HEK293T (cell line): ENCODE results near the gene NAP1L1.

Source experiments
- CTCF ChIA-PET: fragments of 350-600 bp; formaldehyde crosslinking; extraction: SDS; loops from one replicate; lab custom pipeline; 2021; ENCODE audit warnings: antibody characterized with exemption, inconsistent platforms; lab: Yijun Ruan, JAX
- POLR2A ChIA-PET: fragments of 350-600 bp; formaldehyde crosslinking; extraction: SDS; loops from one replicate; lab custom pipeline; 2020; ENCODE audit warnings: antibody characterized with exemption, inconsistent platforms; lab: Yijun Ruan, JAX
- DNase-seq: peaks from one replicate; pipeline ENCODE4 v3.0.0; 2012; ENCODE audit warnings: mixed read lengths; ENCODE audit errors: extremely low spot score
- ARNT ChIP-seq: fragments of 450-650 bp; IDR thresholded peaks from 2 replicates; pipeline ENCODE4 v1.6.1; 2017; ENCODE audit warnings: mild to moderate bottlenecking
- BHLHE40 ChIP-seq: fragments of 450-650 bp; IDR thresholded peaks from 2 replicates; pipeline ENCODE4 v1.6.1; 2016; ENCODE audit warnings: mild to moderate bottlenecking, moderate library complexity, borderline replicate concordance
- CTBP1 ChIP-seq: fragments of 450-650 bp; IDR thresholded peaks from 2 replicates; pipeline ENCODE4 v1.6.1; 2016; ENCODE audit warnings: borderline replicate concordance
- ELF4 ChIP-seq: fragments of 450-650 bp; IDR thresholded peaks from 2 replicates; pipeline ENCODE4 v1.6.1; 2017; ENCODE audit warnings: antibody characterized with exemption
- FOXA1 ChIP-seq: fragments of 450-650 bp; IDR thresholded peaks from 2 replicates; pipeline ENCODE4 v1.6.1; 2016; ENCODE audit warnings: mild to moderate bottlenecking
- FOXK2 ChIP-seq: fragments of 450-650 bp; IDR thresholded peaks from 2 replicates; pipeline ENCODE4 v1.6.1; 2016; ENCODE audit warnings: mild to moderate bottlenecking
- FOXM1 ChIP-seq: fragments of 450-650 bp; IDR thresholded peaks from 2 replicates; pipeline ENCODE4 v1.6.1; 2017; ENCODE audit warnings: mild to moderate bottlenecking, borderline replicate concordance
- HDGF ChIP-seq: fragments of 450-650 bp; IDR thresholded peaks from 2 replicates; pipeline ENCODE4 v1.6.1; 2017; ENCODE audit warnings: antibody characterized with exemption, borderline replicate concordance
- L3MBTL2 ChIP-seq: fragments of 450-650 bp; conservative IDR thresholded peaks from 2 replicates; pipeline ENCODE4 v1.6.1; 2016; ENCODE audit warnings: mild to moderate bottlenecking
- LEF1 ChIP-seq: fragments of 450-650 bp; IDR thresholded peaks from 2 replicates; pipeline ENCODE4 v1.6.1; 2017; ENCODE audit warnings: mild to moderate bottlenecking, borderline replicate concordance
- NFRKB ChIP-seq: fragments of 450-650 bp; IDR thresholded peaks from 2 replicates; pipeline ENCODE4 v1.6.1; 2016; ENCODE audit warnings: mild to moderate bottlenecking, moderate library complexity
- SP1 ChIP-seq: fragments of 450-650 bp; IDR thresholded peaks from 2 replicates; pipeline ENCODE4 v1.6.1; 2017
- SUZ12 ChIP-seq: fragments of 450-650 bp; IDR thresholded peaks from 2 replicates; pipeline ENCODE4 v1.6.1; 2016; ENCODE audit warnings: mild to moderate bottlenecking
- TARDBP ChIP-seq: fragments of 450-650 bp; IDR thresholded peaks from 2 replicates; pipeline ENCODE4 v1.6.1; 2016
- ZNF384 ChIP-seq: fragments of 450-650 bp; IDR thresholded peaks from 2 replicates; pipeline ENCODE4 v1.6.1; 2016
- TF ChIP-seq, protein P1 (sequence below): fragments of 450-650 bp; IDR thresholded peaks from 2 replicates; pipeline ENCODE4 v1.6.1; 2016

Gene NAP1L1

GRCh38 chr12:76080017-76080728 lies 4.3 kb downstream of the NAP1L1 start:
- no peak for DNase-seq
- CTCF ChIA-PET: interaction anchor here (0.6 to 1.7 kb wide), 2 partner anchors 11 to 13 kb away, joined by 7 read pairs; no protein-coding TSS in a partner anchor
- no peak for TF ChIP-seq SP1
- TF ChIP-seq, protein P1, sequence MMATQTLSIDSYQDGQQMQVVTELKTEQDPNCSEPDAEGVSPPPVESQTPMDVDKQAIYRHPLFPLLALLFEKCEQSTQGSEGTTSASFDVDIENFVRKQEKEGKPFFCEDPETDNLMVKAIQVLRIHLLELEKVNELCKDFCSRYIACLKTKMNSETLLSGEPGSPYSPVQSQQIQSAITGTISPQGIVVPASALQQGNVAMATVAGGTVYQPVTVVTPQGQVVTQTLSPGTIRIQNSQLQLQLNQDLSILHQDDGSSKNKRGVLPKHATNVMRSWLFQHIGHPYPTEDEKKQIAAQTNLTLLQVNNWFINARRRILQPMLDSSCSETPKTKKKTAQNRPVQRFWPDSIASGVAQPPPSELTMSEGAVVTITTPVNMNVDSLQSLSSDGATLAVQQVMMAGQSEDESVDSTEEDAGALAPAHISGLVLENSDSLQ: peak; percentile 33; the same call in 1 of the 2 replicates
- no peak for TF ChIP-seq ELF4
- POLR2A ChIA-PET: no interaction called here

DNA sequence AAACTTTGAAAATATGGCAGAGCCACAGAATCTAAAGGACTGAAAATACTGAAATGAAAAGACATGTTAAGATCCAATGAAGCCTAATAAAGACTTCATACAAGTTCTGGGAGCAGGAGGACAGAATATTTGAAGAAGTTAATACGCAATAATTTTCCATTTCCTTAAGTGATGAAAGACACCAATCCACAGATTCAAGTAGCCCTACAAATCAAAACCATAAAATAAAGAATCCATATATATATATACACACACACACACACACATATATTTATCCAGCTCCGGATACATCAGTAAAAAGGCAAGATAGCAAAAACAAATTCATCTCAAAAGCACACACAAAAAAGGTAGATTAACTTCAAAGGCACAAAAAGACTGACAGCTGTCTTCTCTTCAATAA lies 5.7 kb downstream of the NAP1L1 start:
- DNase-seq: no peak
- no peak for TF ChIP-seq ZNF384
- no peak for TF ChIP-seq ELF4
- TF ChIP-seq TARDBP: no peak
- TF ChIP-seq FOXM1: no peak
- TF ChIP-seq FOXK2: no peak
- no peak for TF ChIP-seq SP1
- TF ChIP-seq LEF1: no peak
- TF ChIP-seq, protein P1: no peak
- no peak for TF ChIP-seq SUZ12
- CTCF ChIA-PET: no interaction called here
- POLR2A ChIA-PET: no interaction called here

DNA sequence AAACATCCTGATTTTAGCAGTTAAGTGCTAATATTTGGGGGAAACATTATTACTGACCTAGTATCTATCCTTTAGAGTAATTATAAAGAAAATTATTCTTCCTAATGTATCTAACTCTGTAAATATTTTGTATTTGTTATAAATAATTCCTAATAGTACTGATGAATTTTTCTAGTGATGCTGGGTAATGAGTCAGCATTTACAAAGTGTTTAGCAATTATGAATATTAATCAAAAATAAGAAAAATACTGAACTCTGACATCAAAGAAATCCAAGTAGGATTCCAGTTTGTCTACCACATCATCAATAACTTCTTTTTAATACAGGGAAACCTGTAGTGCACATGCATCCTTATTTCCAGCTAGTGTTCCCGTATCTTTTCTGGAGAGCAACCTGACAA lies 9.0 kb downstream of the NAP1L1 start:
- DNase-seq: no peak
- ChIA-PET POLR2A (no interaction called here), CTCF (interaction anchor here (0.7 kb wide), 1 partner anchor 11 kb away, joined by 3 read pairs; no protein-coding TSS in a partner anchor)
- TF ChIP-seq ARNT: no peak

DNA sequence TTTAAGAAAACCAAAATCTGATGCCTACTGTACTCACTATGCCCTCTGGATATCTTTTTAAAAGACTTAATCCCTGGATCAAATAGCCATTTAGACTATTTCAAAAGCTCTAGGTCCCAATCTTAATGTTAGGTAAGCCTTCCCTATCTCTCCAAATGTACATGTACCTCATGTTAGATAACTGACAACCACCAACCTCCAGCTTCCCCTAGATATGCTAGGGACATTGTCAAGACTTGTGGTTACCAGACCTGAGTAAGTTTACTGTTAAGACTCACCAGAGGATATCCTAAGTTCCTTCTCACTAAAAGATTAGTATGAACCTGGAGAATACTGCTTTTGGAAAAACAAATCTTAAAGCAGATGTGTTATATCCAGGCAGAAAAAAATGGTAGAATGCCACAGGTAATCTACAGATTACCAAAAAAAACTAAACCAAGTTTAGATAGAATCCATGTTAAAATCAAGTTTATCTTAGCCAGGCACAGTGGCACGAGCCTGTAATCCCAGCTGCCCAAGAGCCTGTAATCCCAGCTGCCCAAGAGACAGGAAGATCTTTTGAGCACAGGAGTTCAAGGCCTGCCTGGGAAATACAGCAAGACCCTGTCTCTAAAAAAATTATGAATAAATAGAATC lies 9.7 kb downstream of the NAP1L1 start:
- DNase-seq: no peak
- TF ChIP-seq FOXK2 (no peak), FOXM1 (no peak), TARDBP (no peak), L3MBTL2 (no peak), NFRKB (no peak), SUZ12 (no peak), ARNT (no peak), ELF4 (no peak), LEF1 (no peak), HDGF (no peak), BHLHE40 (no peak), CTBP1 (no peak), ZNF384 (no peak), SP1 (no peak), FOXA1 (no peak)
- TF ChIP-seq, protein P1: no peak
- ChIA-PET CTCF (no interaction called here), POLR2A (no interaction called here)

DNA sequence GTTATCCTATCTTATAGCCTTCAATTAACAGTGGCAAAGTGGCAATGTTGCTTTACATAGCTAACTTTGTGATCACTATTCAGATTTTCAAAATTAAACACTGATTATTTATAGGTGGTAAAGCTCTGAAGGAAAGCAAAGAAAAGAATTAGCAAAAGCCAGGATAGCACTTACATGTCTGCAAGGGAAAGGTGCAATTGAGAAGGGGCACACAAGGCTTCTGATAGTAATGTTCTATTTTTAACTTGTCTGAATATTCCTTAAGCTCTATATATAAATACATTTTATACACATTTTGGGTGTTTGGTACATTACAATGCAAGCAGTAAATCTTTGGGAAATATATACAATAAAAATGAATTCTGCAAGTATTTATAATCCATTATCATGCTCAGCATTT lies 10.9 kb downstream of the NAP1L1 start:
- POLR2A ChIA-PET: no interaction called here
- DNase-seq: no peak
- no peak for TF ChIP-seq LEF1
- no peak for TF ChIP-seq L3MBTL2
- no peak for TF ChIP-seq SUZ12
- no peak for TF ChIP-seq ELF4
- TF ChIP-seq FOXM1: no peak
- no peak for TF ChIP-seq NFRKB
- no peak for TF ChIP-seq HDGF
- TF ChIP-seq ZNF384: no peak
- TF ChIP-seq, protein P1: no peak
- TF ChIP-seq FOXA1: no peak
- TF ChIP-seq CTBP1: no peak
- no peak for TF ChIP-seq FOXK2
- TF ChIP-seq BHLHE40: no peak
- TF ChIP-seq TARDBP: no peak
- TF ChIP-seq SP1: no peak
- TF ChIP-seq ARNT: no peak
- CTCF ChIA-PET: no interaction called here

DNA sequence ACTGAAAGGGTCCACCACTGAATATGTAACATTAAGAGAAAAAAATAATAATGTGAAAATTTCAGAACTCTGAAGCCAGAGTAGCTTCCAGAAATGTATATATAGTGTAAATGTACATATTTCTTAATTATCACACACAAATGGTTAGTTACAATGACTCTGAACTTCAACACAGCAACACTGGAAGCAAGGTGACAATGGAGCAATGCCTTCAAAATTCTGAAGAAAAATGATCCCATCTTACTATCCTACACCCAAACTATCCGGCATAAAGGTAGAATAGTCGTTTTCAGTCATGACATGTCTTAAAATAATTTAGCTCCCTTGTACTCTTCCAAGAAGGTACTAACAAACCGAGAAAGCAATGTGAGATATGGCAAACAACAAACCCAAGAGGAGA lies 11.9 kb downstream of the NAP1L1 start:
- ChIA-PET CTCF (interaction anchor here (0.6 to 0.7 kb wide), 3 partner anchors 59 to 795 kb away, joined by 3 to 5 read pairs (median 4); no protein-coding TSS in a partner anchor), POLR2A (no interaction called here)
- no peak for DNase-seq
- TF ChIP-seq NFRKB (no peak), HDGF (no peak), SP1 (no peak), FOXK2 (no peak), BHLHE40 (no peak), TARDBP (no peak), ZNF384 (no peak), ELF4 (no peak)
